ENCODE measurements around the gene YWHAB. TPM values are rescaled to one million over a fixed set of nuclear protein-coding genes. Genes with fewer than 3 reads are reported as not detected.

YWHAB gene
- total RNA-seq, 1 experiment from 2014 or later: 108 TPM

DNA sequence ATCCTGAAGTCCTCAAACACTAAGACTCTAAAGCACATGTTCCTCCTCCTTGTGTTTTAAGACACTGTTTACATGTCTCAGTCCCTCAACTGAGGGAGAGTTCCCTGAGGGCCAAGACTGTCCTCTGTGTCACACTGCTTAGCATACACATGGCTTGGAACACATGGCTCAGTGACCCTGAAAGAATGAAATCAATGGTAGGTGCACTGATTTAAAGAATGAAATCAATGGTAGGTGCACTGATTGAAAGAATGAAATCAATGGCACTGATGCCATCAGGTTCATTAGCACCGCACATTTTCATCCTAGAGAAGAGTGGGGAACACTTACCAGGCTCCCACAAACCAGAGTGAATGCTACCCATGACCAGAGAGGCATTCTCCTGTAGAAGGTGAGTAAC is 64.9 kb downstream of the YWHAB start:
- DNase-seq (ENCODE audit: low spot score): no peak

- no peak for DNase-seq (ENCODE audit: low spot score)
Observed at GRCh38 chr20:44952731-44953130, 67.2 kb downstream of the YWHAB start.

GRCh38 chr20:44954211-44954610 is 68.7 kb downstream of the YWHAB start:
- no peak for DNase-seq (ENCODE audit: low spot score)

- DNase-seq (ENCODE audit: low spot score): no peak
Observed at GRCh38 chr20:44955270-44955669, 69.8 kb downstream of the YWHAB start.

DNA sequence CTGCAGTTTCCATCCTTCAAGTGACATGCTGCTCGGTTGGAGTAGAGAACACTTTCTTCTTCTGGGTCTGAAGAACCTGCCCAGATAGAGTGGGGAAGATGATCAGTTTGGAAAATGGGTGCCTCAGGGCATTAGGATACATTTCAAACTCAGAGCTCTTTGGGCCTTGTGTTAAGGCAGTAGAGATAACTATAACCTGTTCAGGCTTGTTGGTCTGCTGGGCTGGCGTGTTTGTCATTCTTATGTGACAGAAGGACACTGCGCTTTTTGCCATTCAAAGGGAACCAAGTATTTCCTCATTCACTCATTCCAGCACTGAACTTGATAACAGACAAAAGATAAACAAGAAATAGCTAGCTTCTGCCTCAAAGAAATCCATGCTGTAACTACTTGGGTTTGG is 70.9 kb downstream of the YWHAB start:
- no peak for DNase-seq (ENCODE audit: low spot score)

Other genes starting within 250 kb of the YWHAB start
- 5.3 and 8.0 TPM in 2 replicates for gene ADA, start 234.0 kb upstream of the YWHAB start, total RNA-seq (2014; rRNA removed; shearing (Covaris generic))
- not detected in 2 replicates for gene CCN5, start 170.3 kb upstream of the YWHAB start, total RNA-seq (2014; rRNA removed; shearing (Covaris generic))
- gene KCNK15, start 139.8 kb upstream of the YWHAB start, total RNA-seq (2014; rRNA removed; shearing (Covaris generic)): 0.62 TPM in 1 of 2 replicates, not detected in the other
- 0.02 TPM in 1 of 2 replicates, not detected in the other for gene RIMS4, start 75.2 kb upstream of the YWHAB start, total RNA-seq (2014; rRNA removed; shearing (Covaris generic))
- 6.0 and 9.1 TPM in 2 replicates for gene PABPC1L, start 24.4 kb downstream of the YWHAB start, total RNA-seq (2014; rRNA removed; shearing (Covaris generic))
- gene TOMM34, start 74.7 kb downstream of the YWHAB start, total RNA-seq (2014; rRNA removed; shearing (Covaris generic)): 105 and 107 TPM in 2 replicates
- gene STK4, start 80.8 kb downstream of the YWHAB start, total RNA-seq (2014; rRNA removed; shearing (Covaris generic)): 17.7 and 21.3 TPM in 2 replicates
- gene KCNS1, start 215.4 kb downstream of the YWHAB start, total RNA-seq (2014; rRNA removed; shearing (Covaris generic)): not detected in 2 replicates
- gene WFDC5, start 229.5 kb downstream of the YWHAB start, total RNA-seq (2014; rRNA removed; shearing (Covaris generic)): not detected in 2 replicates
- gene WFDC12, start 238.8 kb downstream of the YWHAB start, total RNA-seq (2014; rRNA removed; shearing (Covaris generic)): not detected in 2 replicates